Activated B cell treated with CpG ODN at 0.5 μM for 24 hours (primary cell): ENCODE results near the gene MICALL2. TPM values are rescaled to one million over a fixed set of nuclear protein-coding genes. Genes with fewer than 3 reads are reported as not detected.

Source experiments
- ATAC-seq: fragments of 200-7000 bp; cut with Tn5 transposase; one replicate; pipeline ENCODE4 v1.10.0; 2021; ENCODE audit warnings: low read depth, mild to moderate bottlenecking, moderate library complexity
- CTCF ChIA-PET: fragments of 350-600 bp; sonication (Branson Sonifier 250); formaldehyde crosslinking; loops from one replicate; lab custom pipeline; 2021; ENCODE audit warnings: antibody characterized with exemption; lab: Charles Lee
- POLR2A ChIA-PET: fragments of 350-600 bp; sonication (Branson Sonifier 250); formaldehyde crosslinking; loops from one replicate; lab custom pipeline; 2021; ENCODE audit warnings: antibody characterized with exemption; lab: Charles Lee
- DNase-seq: peaks from one replicate; pipeline ENCODE4 v3.0.0; 2022
- H3K27ac Mint-ChIP-seq: one replicate; pipeline ENCODE4 v1.8.0; 2020; ENCODE audit warnings: mixed read lengths
- H3K27me3 Mint-ChIP-seq: one replicate; pipeline ENCODE4 v1.8.0; 2021; ENCODE audit warnings: mixed read lengths
- H3K36me3 Mint-ChIP-seq: one replicate; pipeline ENCODE4 v1.8.0; 2021; ENCODE audit warnings: low read depth, mixed read lengths
- H3K4me1 Mint-ChIP-seq: one replicate; pipeline ENCODE4 v1.8.0; 2021; ENCODE audit warnings: mixed read lengths
- H3K4me3 Mint-ChIP-seq: one replicate; pipeline ENCODE4 v1.8.0; 2020; ENCODE audit warnings: mild to moderate bottlenecking, mixed read lengths
- H3K9me3 Mint-ChIP-seq: one replicate; pipeline ENCODE4 v1.8.0; 2020; ENCODE audit warnings: mixed read lengths
- CTCF ChIP-seq: fragments of 200-600 bp; IDR thresholded peaks from one replicate; pipeline ENCODE4 v1.8.0; 2022; ENCODE audit warnings: antibody characterized with exemption, mild to moderate bottlenecking
- intact Hi-C: fragments of 100-400 bp; cut with micrococcal nuclease; formaldehyde crosslinking; loops from one replicate; pipeline ENCODE4 v1.15.1; 2024
- total RNA-seq: library from RNA; stranded (reverse); gene quantifications from 2 replicates; pipeline ENCODE4 v1.2.3, GENCODE V29; 2022

Gene MICALL2
- total RNA-seq, 1 donor from 2014 or later = 0.55 TPM

GRCh38 chr7:1487466-1487865 lies 28.2 kb upstream of the MICALL2 start:
- no peak for TF ChIP-seq CTCF
- Mint-ChIP-seq H3K27me3 (no peaks in the 10 kb centered on the region), H3K36me3 (peaks cover 79% of the 10 kb centered on the region), H3K4me1 (no peaks in the 10 kb centered on the region), H3K27ac (no peak overlapping the region), H3K4me3 (no peak overlapping the region), H3K9me3 (no peaks in the 10 kb centered on the region)
- intact Hi-C loops = no loop called here
- POLR2A ChIA-PET = no interaction called here
- DNase-seq = no peak
- CTCF ChIA-PET = no interaction called here
- no peak for ATAC-seq

GRCh38 chr7:1486571-1486970 lies 27.3 kb upstream of the MICALL2 start:
- H3K9me3 Mint-ChIP-seq = no peaks in the 10 kb centered on the region
- intact Hi-C loops = no loop called here
- H3K27me3 Mint-ChIP-seq = no peaks in the 10 kb centered on the region
- CTCF ChIA-PET = no interaction called here
- ATAC-seq (no peak), DNase-seq (no peak)
- no peak overlapping the region for H3K27ac Mint-ChIP-seq
- POLR2A ChIA-PET = no interaction called here
- TF ChIP-seq CTCF = no peak
- no peaks in the 10 kb centered on the region for H3K4me1 Mint-ChIP-seq
- H3K36me3 Mint-ChIP-seq = peaks cover 78% of the 10 kb centered on the region
- no peak overlapping the region for H3K4me3 Mint-ChIP-seq

GRCh38 chr7:1485156-1485555 lies 25.9 kb upstream of the MICALL2 start:
- no peak overlapping the region for H3K27ac Mint-ChIP-seq
- intact Hi-C loops = no loop called here
- no peaks in the 10 kb centered on the region for H3K4me1 Mint-ChIP-seq
- H3K9me3 Mint-ChIP-seq = no peaks in the 10 kb centered on the region
- POLR2A ChIA-PET = no interaction called here
- CTCF ChIA-PET = interaction anchor here (1.2 kb wide), 1 partner anchor 11 kb away, joined by 3 read pairs; no protein-coding TSS in a partner anchor
- no peaks in the 10 kb centered on the region for H3K27me3 Mint-ChIP-seq
- H3K4me3 Mint-ChIP-seq = no peak overlapping the region
- peaks cover 71% of the 10 kb centered on the region for H3K36me3 Mint-ChIP-seq
- DNase-seq (no peak), ATAC-seq (no peak)
- no peak for TF ChIP-seq CTCF

GRCh38 chr7:1484569-1484968 lies 25.3 kb upstream of the MICALL2 start:
- DNase-seq = no peak
- Mint-ChIP-seq H3K36me3 (peaks cover 73% of the 10 kb centered on the region), H3K27ac (no peak overlapping the region), H3K27me3 (no peaks in the 10 kb centered on the region), H3K4me3 (no peak overlapping the region), H3K4me1 (no peaks in the 10 kb centered on the region), H3K9me3 (no peaks in the 10 kb centered on the region)
- ChIA-PET CTCF (no interaction called here), POLR2A (interaction anchor here (0.6 kb wide), 1 partner anchor 50 kb away, joined by 3 read pairs; no protein-coding TSS in a partner anchor)
- no peak for ATAC-seq
- TF ChIP-seq CTCF = no peak
- intact Hi-C loops = no loop called here

- CTCF ChIA-PET = no interaction called here
- no peak overlapping the region for H3K4me3 Mint-ChIP-seq
Measured at GRCh38 chr7:1483536-1484505, 24.6 kb upstream of the MICALL2 start.

More at GRCh38 chr7:1483536-1484505, 24.6 kb upstream of the MICALL2 start:
- POLR2A ChIA-PET = interaction anchor here (0.6 kb wide), 1 partner anchor 51 kb away, joined by 3 read pairs; no protein-coding TSS in a partner anchor
- no peak for DNase-seq
- intact Hi-C loops = no loop called here
- H3K9me3 Mint-ChIP-seq = no peaks in the 10 kb centered on the region
- ATAC-seq = no peak
- no peak for TF ChIP-seq CTCF
- H3K27me3 Mint-ChIP-seq = no peaks in the 10 kb centered on the region
- peaks cover 72% of the 10 kb centered on the region for H3K36me3 Mint-ChIP-seq
- no peak overlapping the region for H3K27ac Mint-ChIP-seq
- H3K4me1 Mint-ChIP-seq = no peaks in the 10 kb centered on the region
